B cell (primary cell): ENCODE measurements around the gene GPRC5D. TPM values are rescaled to one million over a fixed set of nuclear protein-coding genes. Genes with fewer than 3 reads are reported as not detected.
A peak's percentile ranks its signal among the peaks of the same experiment; 100 is the strongest.

Source experiments
- ATAC-seq: fragments of 200-7000 bp; cut with Tn5 transposase; one replicate; pipeline ENCODE4 v1.10.0; 2021; ENCODE audit warnings: low read depth, mild to moderate bottlenecking, moderate number of reproducible peaks, moderate library complexity
- CTCF ChIA-PET: fragments of 350-600 bp; sonication (Branson Sonifier 250); formaldehyde crosslinking; loops from one replicate; lab custom pipeline; 2021; ENCODE audit warnings: antibody characterized with exemption, inconsistent platforms; lab: Charles Lee
- POLR2A ChIA-PET: fragments of 350-600 bp; sonication (Branson Sonifier 250); formaldehyde crosslinking; loops from one replicate; lab custom pipeline; 2021; ENCODE audit warnings: antibody characterized with exemption; lab: Charles Lee
- DNase-seq: peaks from one replicate; pipeline ENCODE4 v3.0.0; 2013
- H2AFZ ChIP-seq: 2 replicates; pipeline ENCODE4 v1.6.1; 2012; ENCODE audit warnings: mild to moderate bottlenecking, low read depth, low read length; ENCODE audit not compliant: insufficient read depth, poor library complexity, severe bottlenecking
- H3K27ac ChIP-seq, 2 donors: 1 replicate in 1 of 2; 2 replicates in 1 of 2; pipeline ENCODE4 v1.5.1; 2012 to 2013; ENCODE audit warnings: low read length in 2 of 2, mild to moderate bottlenecking in 2 of 2, moderate library complexity in 1 of 2
- H3K27me3 ChIP-seq, 4 experiments: fragments of 200-600 bp in 1 of 4; sonication (generic) in 1 of 4; replicated peaks in 1 of 4; 1 replicate in 2 of 4; 2 replicates in 2 of 4; pipeline versions ENCODE4 v1.6.1 to v1.7.0; 2013 to 2016; ENCODE audit warnings: low read length in 3 of 4, mild to moderate bottlenecking in 2 of 4, mixed read lengths in 1 of 4, moderate library complexity in 1 of 4; ENCODE audit not compliant: insufficient read depth in 4 of 4, control insufficient read depth in 3 of 4; ENCODE audit errors: control extremely low read depth in 1 of 4
- H3K36me3 ChIP-seq, 2 experiments: replicated peaks in 1 of 2; 1 replicate in 1 of 2; 2 replicates in 1 of 2; pipeline versions ENCODE4 v1.6.1 to v1.7.1; 2013; ENCODE audit warnings: low read length in 1 of 2; ENCODE audit not compliant: insufficient read depth in 2 of 2, control insufficient read depth in 1 of 2; ENCODE audit errors: control extremely low read depth in 1 of 2, extremely low read depth in 1 of 2
- H3K4me1 ChIP-seq, 2 donors: fragments of 200-600 bp in 1 of 2; sonication (generic) in 1 of 2; 1 replicate in 1 of 2; 2 replicates in 1 of 2; pipeline versions ENCODE4 v1.5.1 to v1.6.1; 2013 to 2017; ENCODE audit warnings: low read length in 2 of 2; ENCODE audit not compliant: control insufficient read depth in 2 of 2, insufficient read depth in 2 of 2
- H3K4me2 ChIP-seq: replicated peaks from 2 replicates; pipeline ENCODE3; 2012; ENCODE audit warnings: mild to moderate bottlenecking, low read depth, low read length; ENCODE audit not compliant: poor library complexity, severe bottlenecking
- H3K4me3 ChIP-seq, 5 experiments: fragments of 200-600 bp in 1 of 5; sonication (generic) in 1 of 5; 1 replicate in 3 of 5; 2 replicates in 2 of 5; pipeline versions ENCODE4 v1.5.1 to v1.7.0; 2011 to 2016; ENCODE audit warnings: low read length in 4 of 5, mild to moderate bottlenecking in 4 of 5, low read depth in 2 of 5, control low read depth in 1 of 5, moderate library complexity in 1 of 5; ENCODE audit not compliant: insufficient read depth in 1 of 5; ENCODE audit errors: control extremely low read depth in 1 of 5, extremely low read depth in 1 of 5
- H3K79me2 ChIP-seq: fragments of 200-600 bp; sonication (generic); one replicate; pipeline ENCODE4 v1.6.0; 2016; ENCODE audit warnings: low read length; ENCODE audit not compliant: control insufficient read depth, insufficient read depth
- H3K9ac ChIP-seq: fragments of 200-600 bp; sonication (generic); 2 replicates; pipeline ENCODE4 v1.6.1; 2017; ENCODE audit warnings: mild to moderate bottlenecking, low read length, moderate library complexity
- H3K9me3 ChIP-seq, 3 donors: one replicate each; pipeline versions ENCODE4 v1.6.1 to v1.7.1; 2013; ENCODE audit warnings: low read length in 2 of 3; ENCODE audit not compliant: control insufficient read depth in 2 of 3, insufficient read depth in 1 of 3; ENCODE audit errors: control extremely low read depth in 1 of 3
- H4K20me1 ChIP-seq: 2 replicates; pipeline ENCODE4 v1.6.0; 2012; ENCODE audit warnings: mild to moderate bottlenecking, low read length; ENCODE audit not compliant: insufficient read depth, control insufficient read depth, poor library complexity, severe bottlenecking
- H3K27ac Mint-ChIP-seq: one replicate; pipeline ENCODE4 v1.8.0; 2021; ENCODE audit warnings: mixed read lengths
- H3K27me3 Mint-ChIP-seq: one replicate; pipeline ENCODE4 v1.8.0; 2021; ENCODE audit warnings: mixed read lengths
- H3K4me1 Mint-ChIP-seq: one replicate; pipeline ENCODE4 v1.8.0; 2021; ENCODE audit warnings: mixed read lengths
- H3K4me3 Mint-ChIP-seq: one replicate; pipeline ENCODE4 v1.8.0; 2021; ENCODE audit warnings: mixed read lengths
- H3K9me3 Mint-ChIP-seq: one replicate; pipeline ENCODE4 v1.8.0; 2022; ENCODE audit warnings: mixed read lengths; ENCODE audit not compliant: insufficient read depth
- EZH2 ChIP-seq: IDR thresholded peaks from 2 replicates; pipeline ENCODE4 v1.6.1; 2012; ENCODE audit warnings: borderline replicate concordance, low read depth, mild to moderate bottlenecking, moderate library complexity, low read length; ENCODE audit not compliant: insufficient read depth, poor library complexity, severe bottlenecking
- WGBS: methylation state at CpG from one replicate; pipeline ENCODE4 v1.1.5; 2013; ENCODE audit warnings: missing lambda C conversion rate; ENCODE audit not compliant: insufficient coverage; 5-methylcytosine and 5-hydroxymethylcytosine counted together
- intact Hi-C: fragments of 100-400 bp; cut with micrococcal nuclease; formaldehyde crosslinking; loops from one replicate; pipeline ENCODE4 v1.10.0; 2022
- polyA plus RNA-seq: library from polyadenylated mRNA; depleted of rRNA; stranded (reverse); fragments of >200 nt; gene quantifications from 2 replicates; pipeline ENCODE4 v1.2.3, GENCODE V29; 2012
- total RNA-seq, 2 donors: library from RNA; stranded (reverse); fragments of 120-200 nt in 1 of 2; gene quantifications; 1 replicate in 1 of 2; 2 replicates in 1 of 2; pipeline versions ENCODE4 v1.2.3 to v1.2.4, GENCODE V29; 2013 to 2022
- TF ChIP-seq, protein P1 (sequence below): fragments of 200-600 bp; IDR thresholded peaks from one replicate; pipeline ENCODE4 v1.8.0; 2022; ENCODE audit warnings: antibody characterized with exemption, mild to moderate bottlenecking

Gene GPRC5D
- total and polyA plus RNA-seq, 2 donors (not counting 1 experiment from before 2014, with no cell fraction given), result 0.47 to 7.7 TPM

DNA sequence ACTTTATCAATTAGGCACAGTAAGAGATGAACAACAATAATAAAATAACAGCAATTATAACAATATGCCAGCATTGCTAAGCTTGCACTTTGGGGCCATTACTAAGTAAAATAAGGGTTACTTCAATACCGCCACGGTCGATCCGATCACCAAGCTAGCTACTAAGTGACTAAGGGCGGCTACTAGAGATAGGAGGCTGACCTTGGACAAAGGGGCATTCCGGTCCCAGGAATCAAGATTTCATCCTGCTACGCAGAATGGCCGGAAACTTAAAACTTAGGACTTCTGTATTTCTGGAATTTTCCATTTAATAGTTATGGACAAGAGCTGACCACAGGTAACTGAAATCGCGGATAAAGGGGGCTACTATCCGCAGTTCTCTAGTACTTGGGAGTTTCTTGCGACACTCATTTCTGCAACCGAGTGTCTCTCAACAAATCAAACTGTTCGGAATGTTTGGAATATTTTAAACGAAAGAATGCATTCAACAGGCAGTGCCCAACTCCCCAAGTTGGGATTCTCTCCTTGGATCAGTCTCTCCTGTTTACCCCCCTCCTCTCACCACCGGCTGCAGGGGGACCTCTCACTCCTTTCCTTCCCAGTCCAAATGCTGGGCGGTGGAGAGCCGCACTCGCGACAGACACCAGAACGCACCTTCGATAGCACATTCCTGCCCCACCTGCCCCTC lies 47.4 kb upstream of the GPRC5D start:
- peak overlapping the region; percentile 98 for H3K4me2 ChIP-seq
- peak overlapping the region; percentile 97 for H2AFZ ChIP-seq
- ChIA-PET POLR2A (no interaction called here), CTCF (interaction anchor here (1.3 kb wide), 1 partner anchor 191 kb away, joined by 3 read pairs; no protein-coding TSS in a partner anchor)
- H3K9me3 ChIP-seq, result no peaks in the 10 kb centered on the region
- H4K20me1 ChIP-seq, result no peaks in the 10 kb centered on the region
- peak overlapping the region in 1 of 2 donors; percentile 59 for H3K27ac ChIP-seq
- H3K4me1 ChIP-seq, result peaks cover 11 to 20% of the 10 kb centered on the region in 2 donors
- H3K4me1 Mint-ChIP-seq, result peaks cover 29% of the 10 kb centered on the region
- peak overlapping the region; percentile 80 for H3K9ac ChIP-seq
- 72% methylated on average over 16 of the region's 22 CpGs for WGBS
- peak overlapping the region; percentile 34 to 82 (median 62) for H3K4me3 ChIP-seq
- peak overlapping the region; percentile 80 for H3K27ac Mint-ChIP-seq
- intact Hi-C loops, result no loop called here
- H3K27me3 ChIP-seq, result peaks cover 0 to 3% (median 0%) of the 10 kb centered on the region in 4 experiments
- peak overlapping the region; percentile 90 for H3K4me3 Mint-ChIP-seq
- DNase-seq, result no peak
- no peak for ATAC-seq
- no peaks in the 10 kb centered on the region for H3K9me3 Mint-ChIP-seq
- no peaks in the 10 kb centered on the region for H3K27me3 Mint-ChIP-seq
- H3K79me2 ChIP-seq, result no peaks in the 10 kb centered on the region
- no peaks in the 10 kb centered on the region for H3K36me3 ChIP-seq
- no peak for TF ChIP-seq EZH2
- TF ChIP-seq, protein P1, sequence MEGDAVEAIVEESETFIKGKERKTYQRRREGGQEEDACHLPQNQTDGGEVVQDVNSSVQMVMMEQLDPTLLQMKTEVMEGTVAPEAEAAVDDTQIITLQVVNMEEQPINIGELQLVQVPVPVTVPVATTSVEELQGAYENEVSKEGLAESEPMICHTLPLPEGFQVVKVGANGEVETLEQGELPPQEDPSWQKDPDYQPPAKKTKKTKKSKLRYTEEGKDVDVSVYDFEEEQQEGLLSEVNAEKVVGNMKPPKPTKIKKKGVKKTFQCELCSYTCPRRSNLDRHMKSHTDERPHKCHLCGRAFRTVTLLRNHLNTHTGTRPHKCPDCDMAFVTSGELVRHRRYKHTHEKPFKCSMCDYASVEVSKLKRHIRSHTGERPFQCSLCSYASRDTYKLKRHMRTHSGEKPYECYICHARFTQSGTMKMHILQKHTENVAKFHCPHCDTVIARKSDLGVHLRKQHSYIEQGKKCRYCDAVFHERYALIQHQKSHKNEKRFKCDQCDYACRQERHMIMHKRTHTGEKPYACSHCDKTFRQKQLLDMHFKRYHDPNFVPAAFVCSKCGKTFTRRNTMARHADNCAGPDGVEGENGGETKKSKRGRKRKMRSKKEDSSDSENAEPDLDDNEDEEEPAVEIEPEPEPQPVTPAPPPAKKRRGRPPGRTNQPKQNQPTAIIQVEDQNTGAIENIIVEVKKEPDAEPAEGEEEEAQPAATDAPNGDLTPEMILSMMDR, result no peak

GRCh38 chr12:12998248-12998647 lies 46.3 kb upstream of the GPRC5D start:
- Histone ChIP-seq H2AFZ (no peak overlapping the region), H3K4me3 (no peak overlapping the region), H4K20me1 (no peaks in the 10 kb centered on the region), H3K9ac (no peak overlapping the region), H3K4me1 (peaks cover 11 to 20% of the 10 kb centered on the region in 2 donors), H3K79me2 (no peaks in the 10 kb centered on the region), H3K9me3 (no peaks in the 10 kb centered on the region), H3K4me2 (no peak overlapping the region), H3K36me3 (no peaks in the 10 kb centered on the region), H3K27ac (no peak overlapping the region), H3K27me3 (peaks cover 0 to 3% (median 0%) of the 10 kb centered on the region in 4 experiments)
- intact Hi-C loops, result no loop called here
- H3K9me3 Mint-ChIP-seq, result no peaks in the 10 kb centered on the region
- H3K4me3 Mint-ChIP-seq, result no peak overlapping the region
- ChIA-PET CTCF (interaction anchor here (1.3 to 1.5 kb wide), 2 partner anchors 189 to 214 kb away, joined by 3 to 5 read pairs; no protein-coding TSS in a partner anchor), POLR2A (interaction anchor here (0.6 kb wide), 1 partner anchor 273 kb away, joined by 5 read pairs; no protein-coding TSS in a partner anchor)
- TF ChIP-seq EZH2, result no peak
- TF ChIP-seq, protein P1, result no peak
- ATAC-seq (no peak), DNase-seq (no peak)
- peaks cover 31% of the 10 kb centered on the region for H3K4me1 Mint-ChIP-seq
- H3K27ac Mint-ChIP-seq, result no peak overlapping the region
- no peaks in the 10 kb centered on the region for H3K27me3 Mint-ChIP-seq
- WGBS, result 94% methylated on average over 2 of the region's 4 CpGs
